Measurements from ENCODE around the gene INA.

INA gene

GRCh38 chr10:103276251-103276895 is 565 bp upstream of the INA start:
- no peak for DNase-seq

DNA sequence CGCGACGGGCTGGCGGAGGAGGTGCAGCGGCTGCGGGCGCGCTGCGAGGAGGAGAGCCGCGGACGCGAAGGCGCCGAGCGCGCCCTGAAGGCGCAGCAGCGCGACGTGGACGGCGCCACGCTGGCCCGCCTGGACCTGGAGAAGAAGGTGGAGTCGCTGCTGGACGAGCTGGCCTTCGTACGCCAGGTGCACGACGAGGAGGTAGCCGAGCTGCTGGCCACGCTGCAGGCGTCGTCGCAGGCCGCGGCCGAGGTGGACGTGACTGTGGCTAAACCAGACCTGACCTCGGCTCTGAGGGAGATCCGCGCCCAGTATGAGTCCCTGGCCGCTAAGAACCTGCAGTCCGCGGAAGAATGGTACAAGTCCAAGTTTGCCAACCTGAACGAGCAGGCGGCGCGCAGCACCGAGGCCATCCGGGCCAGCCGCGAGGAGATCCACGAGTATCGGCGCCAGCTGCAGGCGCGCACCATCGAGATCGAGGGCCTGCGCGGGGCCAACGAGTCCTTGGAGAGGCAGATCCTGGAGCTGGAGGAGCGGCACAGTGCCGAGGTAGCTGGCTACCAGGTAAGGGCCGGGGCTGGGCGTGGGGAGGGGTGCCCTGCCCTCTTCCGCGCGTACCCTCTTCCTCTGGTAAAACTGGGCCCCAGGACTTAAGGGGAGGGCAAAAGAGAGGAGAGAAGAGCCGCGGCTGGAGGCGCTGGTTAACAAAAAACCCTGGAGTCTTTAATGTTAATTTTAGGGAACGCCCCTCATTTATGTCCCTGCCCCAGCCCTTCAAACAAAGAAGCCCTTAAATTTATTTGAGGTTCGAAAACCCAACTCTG is 987 bp downstream of the INA start:
- no peak for DNase-seq

DNA sequence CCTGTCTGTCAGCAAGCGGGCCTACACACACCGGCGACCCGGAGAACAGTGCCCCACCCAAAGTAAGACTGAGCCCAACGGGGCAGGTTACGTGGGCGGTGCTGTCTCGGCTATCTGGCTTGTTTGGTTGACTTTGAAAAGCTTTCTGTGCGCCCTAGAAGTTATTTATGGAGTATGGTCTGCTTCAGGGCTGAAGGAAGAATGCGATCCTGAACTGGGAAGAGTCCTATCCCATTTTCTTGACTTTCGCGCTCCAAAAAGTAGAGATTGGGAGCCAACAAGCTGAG is 1.5 kb downstream of the INA start:
- DNase-seq: no peak

DNA sequence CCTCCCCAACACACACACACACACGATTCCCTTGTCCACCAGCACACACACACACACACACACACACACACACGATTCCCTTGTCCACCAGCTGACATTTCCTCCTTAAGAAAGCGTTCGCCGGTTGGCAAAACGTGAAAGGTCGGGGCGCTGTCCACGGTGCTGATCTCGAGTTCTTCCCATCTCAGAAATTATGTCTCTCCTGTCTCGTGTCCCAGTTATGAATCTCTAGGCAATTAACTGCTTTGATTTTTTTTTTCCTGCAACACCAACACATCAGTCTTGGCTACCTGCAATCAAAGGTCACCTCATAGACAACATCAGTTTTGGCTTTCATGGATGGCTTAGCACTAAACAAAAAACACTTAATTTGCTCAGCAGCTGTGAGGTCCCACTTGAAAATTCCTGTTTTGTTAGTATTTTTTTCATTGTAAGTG is 1.9 kb downstream of the INA start:
- no peak for DNase-seq

DNA sequence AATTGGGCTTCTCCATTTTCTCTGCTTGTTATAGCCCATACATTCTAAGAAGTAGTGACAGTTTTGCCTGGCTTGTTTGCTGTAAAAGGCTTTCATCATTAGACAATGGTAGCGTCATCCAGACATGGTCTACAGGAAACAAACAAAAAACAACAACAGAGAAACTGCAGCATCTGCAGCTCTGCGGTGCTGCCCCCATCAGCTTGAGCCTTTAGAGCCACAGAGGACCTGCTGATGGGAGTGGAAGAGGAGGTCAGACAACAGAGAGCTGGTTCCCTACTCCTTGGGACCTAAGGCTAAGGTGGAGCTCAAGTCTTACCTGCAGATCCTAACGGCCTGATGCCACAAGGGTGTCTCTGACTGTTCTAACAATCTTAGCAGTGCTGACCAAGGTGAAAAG is 3.1 kb downstream of the INA start:
- DNase-seq: no peak

DNA sequence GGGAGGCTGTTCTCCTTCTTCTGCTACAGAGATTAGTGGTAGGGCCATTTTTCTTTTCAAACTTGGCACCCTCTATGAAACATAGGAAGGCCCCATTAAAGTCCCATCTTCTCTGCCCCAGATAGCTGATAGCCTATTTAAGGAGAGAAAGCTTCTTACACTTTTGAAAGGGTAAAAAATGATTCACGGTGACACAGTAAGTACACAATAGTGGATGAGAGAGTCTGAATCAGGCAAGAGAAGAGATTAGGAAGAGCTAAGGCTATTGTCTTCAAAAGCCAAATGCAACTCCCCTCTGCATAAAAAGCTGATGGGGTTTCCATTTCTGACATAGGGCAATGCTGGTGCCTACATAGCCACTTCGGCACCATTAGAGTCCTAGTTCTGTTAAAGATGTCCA is 3.6 kb downstream of the INA start:
- no peak for DNase-seq

GRCh38 chr10:103281753-103282152 is 4.8 kb downstream of the INA start:
- DNase-seq: no peak

DNA sequence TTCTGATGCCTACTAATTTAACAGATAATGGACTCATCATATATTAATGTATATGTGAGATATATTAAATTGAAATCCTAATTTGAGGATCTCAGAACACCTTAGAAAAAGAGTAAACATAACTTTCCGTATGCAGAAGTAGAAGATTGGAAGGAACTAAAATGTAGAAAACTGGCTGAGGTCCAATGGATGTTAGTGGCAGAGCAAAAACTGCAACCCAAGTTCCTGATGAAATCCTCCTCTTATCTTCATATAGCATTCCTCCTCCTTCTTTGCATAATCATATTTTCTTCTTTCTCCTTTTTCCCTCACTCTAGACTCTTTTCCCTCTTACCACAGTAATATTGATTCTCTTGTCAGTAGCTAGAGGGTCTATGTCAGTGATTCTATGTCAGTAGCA is 6.0 kb downstream of the INA start:
- DNase-seq: no peak

DNA sequence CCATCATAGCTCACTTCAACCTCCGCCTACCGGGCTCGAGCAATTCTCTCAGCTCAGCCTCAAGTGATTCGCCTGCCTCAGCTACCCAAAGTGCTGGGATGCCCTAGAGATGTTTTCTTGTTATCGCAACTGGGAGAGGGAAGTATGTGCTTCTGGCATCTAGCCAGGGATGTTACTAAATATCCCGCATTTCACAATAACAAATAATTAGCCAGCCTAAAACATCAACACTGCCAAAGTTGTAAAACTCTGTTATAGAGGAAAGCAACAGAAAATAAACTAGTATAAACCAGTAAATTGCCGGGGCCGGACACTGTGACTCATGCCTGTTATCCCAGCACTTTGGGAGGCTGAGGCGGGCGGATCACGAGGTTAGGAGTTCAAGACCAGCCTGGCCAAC is 7.2 kb downstream of the INA start:
- DNase-seq: no peak

DNA sequence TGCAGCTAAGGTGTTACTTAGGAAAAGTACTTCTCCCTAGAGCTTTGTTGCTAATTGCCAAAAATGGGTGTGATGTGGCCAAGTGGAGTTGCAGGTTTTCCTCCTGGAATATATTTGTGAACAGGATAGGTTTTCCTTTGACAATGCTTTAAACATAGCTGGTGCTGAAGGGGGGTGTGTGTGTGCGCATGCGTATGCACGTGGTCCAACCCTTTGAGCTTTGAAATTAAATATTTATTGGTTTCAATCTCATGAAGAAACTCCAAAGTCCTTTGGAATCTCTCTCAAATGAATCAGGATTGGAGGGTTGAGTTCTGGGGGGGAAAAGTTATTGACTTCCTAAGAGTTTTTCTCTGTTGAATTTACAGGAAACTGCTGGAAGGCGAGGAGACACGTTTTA is 11.1 kb downstream of the INA start:
- DNase-seq: no peak

DNA sequence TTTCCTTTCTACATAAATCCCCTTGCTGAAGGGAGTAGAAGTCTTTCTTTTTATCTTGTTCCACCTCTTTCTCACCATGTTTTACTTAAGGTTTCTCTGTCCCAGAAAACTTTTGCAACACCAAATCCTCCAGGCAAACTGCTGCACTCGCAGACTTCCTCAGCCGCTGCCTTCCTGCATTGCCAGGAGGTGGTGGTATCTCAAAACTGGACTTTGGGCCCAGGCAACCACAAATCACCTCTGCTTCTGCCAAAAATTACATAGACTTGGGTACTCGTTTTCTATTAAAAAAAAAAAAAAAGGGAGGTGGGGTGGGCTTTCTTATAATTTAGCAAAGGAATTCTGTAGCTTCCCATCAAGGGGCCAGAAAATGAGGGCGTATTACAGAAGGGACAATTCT is 14.7 kb downstream of the INA start:
- DNase-seq: no peak

DNA sequence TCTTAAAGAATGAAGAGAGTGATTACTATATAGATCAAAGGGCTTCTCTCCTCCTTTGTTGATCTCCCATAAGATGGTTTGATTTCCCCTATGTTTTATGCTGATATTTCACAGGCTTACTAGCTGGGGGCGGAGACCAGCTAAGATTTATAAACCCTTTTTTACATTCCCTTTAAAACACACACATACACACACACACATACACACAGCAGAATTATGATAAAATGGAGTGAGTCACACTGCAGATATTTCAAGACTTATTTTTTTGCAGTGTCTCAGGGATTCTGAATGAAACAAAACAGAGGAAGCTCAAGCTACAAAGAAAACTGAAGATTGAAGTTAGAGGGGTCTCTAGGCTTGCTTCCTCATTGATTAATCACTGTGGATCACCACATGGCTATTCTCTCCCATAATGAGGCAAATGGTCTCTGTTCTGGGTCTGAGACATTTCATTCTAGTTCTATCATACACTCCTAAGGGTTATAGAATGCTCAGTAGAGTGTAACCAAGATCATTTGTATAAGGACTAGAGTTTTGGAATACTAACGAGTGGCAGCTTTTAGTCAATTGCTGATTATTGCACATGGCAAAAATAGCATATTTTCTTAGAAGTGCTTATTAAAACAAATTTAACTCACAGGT is 18.6 kb downstream of the INA start:
- no peak for DNase-seq

DNA sequence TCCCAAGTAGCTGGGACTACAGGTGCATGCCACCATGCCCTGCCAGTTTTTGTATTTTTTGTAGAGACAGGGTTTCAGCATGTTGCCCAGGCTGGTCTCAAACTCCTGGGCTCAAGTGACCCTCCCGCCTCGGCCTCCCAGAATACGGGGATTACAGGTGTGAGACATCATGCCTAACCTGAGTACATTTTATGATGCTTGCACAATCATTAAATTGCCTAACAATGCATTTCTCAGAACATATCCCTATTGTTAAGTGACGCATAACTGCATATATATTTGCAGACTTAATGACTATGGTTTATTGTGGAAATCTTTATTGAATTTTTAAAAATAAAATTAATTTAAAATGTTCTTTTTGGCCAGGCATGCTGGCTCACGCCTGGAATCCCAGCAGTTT is 30.7 kb downstream of the INA start:
- DNase-seq: no peak

- DNase-seq: no peak
These were observed 33.3 kb downstream of the INA start for GRCh38 chr10:103310197-103310596.

GRCh38 chr10:103316087-103316486 is 39.1 kb downstream of the INA start:
- no peak for DNase-seq

DNA sequence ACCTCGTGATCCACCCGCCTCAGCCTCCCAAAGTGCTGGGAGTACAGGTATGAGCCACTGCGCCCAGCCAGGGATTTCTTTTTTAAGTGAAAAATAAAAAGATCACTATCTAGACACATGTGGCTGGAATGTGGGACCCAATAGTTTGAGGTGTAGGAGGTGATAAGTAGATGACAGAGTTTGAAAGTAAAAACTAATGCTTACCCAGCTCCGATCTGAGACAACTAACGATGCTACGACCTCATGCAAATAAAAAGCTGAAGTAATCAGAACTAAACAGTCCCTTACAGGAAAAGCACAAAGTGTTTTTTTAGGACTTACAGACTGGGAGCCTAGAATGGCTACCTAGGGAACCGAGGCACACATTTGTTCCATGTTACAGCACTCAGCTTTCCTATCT is 51.0 kb downstream of the INA start:
- no peak for DNase-seq

DNA sequence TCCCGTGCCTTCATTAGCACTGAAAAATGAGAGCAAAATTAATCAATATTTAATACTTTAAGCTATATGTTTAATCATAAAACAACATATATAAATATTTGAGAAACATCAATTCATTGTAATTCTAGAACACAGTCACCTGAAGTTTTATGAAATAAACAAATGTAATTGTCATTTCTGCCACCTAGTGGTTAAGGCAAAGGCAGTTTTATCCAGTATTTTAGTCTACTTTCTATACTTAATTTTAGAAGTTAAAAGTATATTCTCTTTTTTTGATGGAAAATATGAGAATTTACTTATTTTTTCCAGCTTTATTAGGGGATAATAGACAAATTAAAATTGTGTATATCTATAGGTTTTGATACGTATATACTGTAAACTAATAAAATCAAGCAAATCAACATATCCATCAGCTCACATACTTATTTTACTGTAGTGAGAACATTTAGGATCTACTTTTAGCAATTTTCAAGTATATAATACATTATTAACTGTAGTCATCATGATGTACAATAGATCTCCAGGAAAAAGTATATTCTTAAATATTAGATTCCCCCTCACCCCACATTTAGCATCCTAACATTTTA is 57.1 kb downstream of the INA start:
- no peak for DNase-seq

DNA sequence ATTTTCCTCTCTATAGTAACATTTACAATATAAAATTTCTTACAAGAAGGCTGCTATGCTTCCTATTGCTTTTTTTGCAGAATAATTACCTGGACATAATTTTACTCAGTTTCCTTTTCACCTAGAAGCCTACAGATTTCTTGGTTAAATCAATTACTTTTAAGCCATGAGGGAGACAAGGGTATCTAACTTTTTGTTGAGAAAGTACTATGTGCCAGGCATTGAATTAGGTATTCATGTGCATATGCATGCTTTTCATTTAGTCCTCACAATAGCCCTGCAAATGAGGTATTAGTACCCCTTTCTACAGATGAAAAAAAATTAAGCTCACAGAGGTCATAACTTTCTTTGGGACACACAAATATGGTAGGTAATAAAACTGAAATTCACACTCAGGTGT is 57.6 kb downstream of the INA start:
- no peak for DNase-seq

GRCh38 chr10:103336370-103336769 is 59.4 kb downstream of the INA start:
- DNase-seq: no peak
